NCI-H2171 treated with DMSO at 0.1 percent for 48 hours (cell line): ENCODE data around the gene AGRN.
"Not testable (repeated sequence)": the region's sequence is repeated elsewhere in the genome, so short reads cannot be mapped to it uniquely, and the experiment has no call there.

Source experiments
- DNase-seq: peaks from one replicate; lab custom pipeline; 2025; lab: John Stamatoyannopoulos, UW

The AGRN gene

GRCh38 chr1:981955-982558, 37.9 kb upstream of the AGRN start, which contains the start of gene PERM1:
Gene PERM1 (minus strand): TSS chr1:982093. CDS start chr1:981029, 1,064 bp downstream.
- DNase-seq, result no peak

GRCh38 chr1:982765-983436, 37.0 kb upstream of the AGRN start:
- DNase-seq, result no peak

- no peak for DNase-seq
Measured at GRCh38 chr1:983798-984475, 36.0 kb upstream of the AGRN start.

DNA sequence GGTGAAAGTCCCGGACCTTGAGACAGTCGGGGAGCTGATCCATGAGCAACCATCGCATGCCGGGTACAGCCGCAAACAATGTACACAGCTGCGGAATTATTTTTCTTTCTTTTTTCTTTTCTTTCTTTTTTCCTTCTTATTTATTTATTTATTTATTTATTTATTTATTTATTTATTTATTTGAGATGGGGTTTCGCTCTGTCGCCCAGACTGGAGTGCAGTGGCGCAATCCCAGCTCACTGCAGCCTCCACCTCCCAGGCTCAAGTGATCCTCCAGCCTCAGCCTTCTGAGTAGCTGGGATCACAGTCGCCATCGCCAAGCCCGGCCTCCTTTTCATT, 35.5 kb upstream of the AGRN start:
- DNase-seq, result no peak

- no peak for DNase-seq
Measured at GRCh38 chr1:985126-985525, 34.8 kb upstream of the AGRN start.

DNA sequence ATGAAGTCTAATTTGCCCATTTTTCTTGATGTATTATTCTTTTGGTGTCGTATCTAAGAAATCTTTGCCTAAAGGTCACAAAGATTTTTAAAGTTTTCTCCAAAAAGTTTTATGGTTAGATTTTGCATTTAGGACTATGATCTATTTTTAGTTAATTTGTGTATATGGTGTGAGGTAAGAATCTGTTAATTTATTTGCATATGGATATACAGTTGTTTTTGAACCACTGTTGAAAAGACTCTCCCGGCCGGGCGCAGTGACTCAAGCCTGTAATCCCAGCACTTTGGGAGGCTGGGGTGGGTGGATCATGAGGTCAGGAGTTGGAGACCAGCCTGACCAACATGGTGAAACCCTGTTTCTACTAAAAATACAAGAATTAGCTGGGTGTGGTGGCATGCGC, 31.9 kb upstream of the AGRN start:
- DNase-seq, result not testable (repeated sequence)

GRCh38 chr1:991275-991674, 28.6 kb upstream of the AGRN start:
- DNase-seq, result not testable (repeated sequence)

GRCh38 chr1:991895-992294, 28.0 kb upstream of the AGRN start:
- no peak for DNase-seq

DNA sequence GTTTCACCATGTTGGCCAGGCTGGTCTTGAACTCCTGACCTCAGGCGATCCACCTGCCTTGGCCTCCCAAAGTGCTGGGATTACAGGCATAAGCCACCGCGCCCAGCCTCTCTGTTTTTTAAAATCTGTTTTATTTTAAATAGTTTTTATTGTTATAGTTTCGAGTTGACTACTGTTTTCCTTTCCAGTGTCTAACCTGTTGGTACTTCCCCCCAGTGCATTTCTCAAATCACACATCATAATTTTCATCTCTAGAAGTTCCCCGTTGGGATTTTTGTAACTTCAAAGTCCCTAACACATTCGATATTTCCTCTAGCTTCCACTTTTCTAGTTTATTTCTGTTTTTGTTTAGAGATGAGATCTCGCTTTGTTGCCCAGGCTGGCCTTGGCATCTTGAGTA, 27.6 kb upstream of the AGRN start:
- DNase-seq, result no peak

GRCh38 chr1:993379-993995, 26.4 kb upstream of the AGRN start:
- DNase-seq, result no peak

DNA sequence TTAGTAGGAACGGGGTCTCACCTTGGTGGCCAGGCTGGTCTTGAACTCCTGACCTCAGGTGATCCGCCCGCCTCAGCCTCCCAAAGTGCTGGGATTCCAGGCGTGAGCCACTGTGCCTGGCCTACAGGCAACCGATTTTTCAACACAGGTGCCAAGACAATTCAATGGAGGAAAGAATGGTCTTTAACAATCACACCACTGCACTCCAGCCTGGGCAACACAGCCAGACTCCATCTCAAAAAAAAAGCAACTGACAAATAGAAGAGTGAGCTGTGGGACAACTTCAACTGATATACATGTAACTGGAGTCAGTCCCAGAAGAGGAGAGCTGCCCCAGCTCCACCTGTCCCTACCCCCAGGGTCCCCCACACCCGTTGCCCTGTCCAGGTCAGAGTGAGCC, 25.4 kb upstream of the AGRN start:
- DNase-seq, result not testable (repeated sequence)

DNA sequence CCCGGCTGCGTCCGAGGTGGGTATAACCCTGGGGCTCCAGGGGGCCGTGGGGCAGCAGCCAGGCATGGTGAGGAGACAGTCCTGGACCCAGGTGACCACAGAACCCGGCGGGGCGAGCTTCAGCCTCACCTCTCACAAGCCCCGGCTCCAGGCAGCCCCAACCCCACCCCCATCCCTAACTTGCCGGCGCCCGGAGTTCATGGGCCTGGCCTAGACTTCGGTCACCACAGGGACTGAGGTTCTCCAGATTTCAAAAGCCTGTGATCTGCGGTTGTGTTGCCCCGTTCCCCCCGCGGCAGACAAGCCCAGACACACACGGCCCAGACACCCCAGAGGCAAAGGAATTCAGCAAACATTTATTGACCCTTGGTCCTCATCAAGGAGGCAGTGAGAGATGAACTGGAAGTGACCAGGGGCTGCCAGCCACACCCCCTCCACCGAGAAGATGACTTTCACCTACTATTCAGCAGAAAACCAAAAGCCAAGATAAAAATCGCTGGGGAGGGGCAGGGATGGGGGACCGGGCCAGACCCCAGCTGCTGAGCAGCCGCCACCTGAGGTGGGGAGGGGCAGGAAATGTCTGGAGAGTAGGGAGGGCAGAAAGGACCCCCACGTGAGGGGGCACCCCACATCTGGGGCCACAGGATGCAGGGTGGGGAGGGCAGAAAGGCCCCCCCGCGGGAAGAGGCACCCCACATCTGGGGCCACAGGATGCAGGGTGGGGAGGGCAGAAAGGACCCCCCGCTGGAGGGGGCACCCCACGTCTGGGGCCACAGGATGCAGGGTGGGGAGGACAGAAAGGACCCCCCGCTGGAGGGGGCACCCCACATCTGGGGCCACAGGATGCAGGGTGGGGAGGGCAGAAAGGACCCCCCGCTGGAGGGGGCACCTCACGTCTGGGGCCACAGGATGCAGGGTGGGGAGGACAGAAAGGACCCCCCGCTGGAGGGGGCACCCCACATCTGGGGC, 24.0 kb upstream of the AGRN start:
- no peak for DNase-seq

- DNase-seq, result no peak
Measured at GRCh38 chr1:996851-997712, 22.8 kb upstream of the AGRN start.

- DNase-seq, result no peak
Measured at GRCh38 chr1:997713-997992, 22.3 kb upstream of the AGRN start.

DNA sequence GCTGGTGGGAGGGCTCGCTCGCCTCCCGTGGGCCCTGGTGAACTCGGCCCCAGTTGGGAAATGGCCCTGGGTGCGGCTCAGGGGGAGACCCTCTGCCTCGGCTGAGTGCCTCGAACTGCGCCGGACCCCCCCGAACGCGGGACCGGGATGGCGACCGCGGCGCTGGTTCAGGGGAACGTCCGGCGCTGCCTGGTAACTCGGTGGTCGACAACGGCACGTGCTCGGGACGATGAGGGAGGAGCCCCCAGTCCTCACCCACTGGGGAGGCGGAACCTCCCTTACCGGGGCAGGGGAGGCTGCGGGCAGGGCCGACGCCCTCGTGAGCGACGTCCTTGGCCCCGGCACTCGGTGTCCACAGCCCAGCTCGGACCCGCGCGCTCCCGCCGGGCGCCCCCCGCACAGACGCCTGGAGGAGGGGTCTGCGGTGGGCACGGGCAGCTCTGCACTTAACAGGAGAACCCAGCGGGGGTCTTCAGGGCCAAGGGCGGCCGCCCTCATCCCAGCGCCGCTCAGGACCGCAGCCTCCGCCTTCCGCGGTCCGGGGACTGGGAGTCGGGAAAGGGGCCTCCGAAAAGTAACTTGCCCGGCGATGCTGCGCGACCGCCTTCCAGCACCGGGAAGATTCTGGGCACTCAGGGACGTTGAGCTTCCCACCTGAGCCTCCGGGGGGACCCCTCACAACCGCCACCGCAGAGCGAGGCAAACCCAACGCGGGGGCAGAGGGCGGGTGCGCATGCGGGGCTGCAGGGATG, 21.8 kb upstream of the AGRN start:
- peak; percentile 53 for DNase-seq

- DNase-seq, result peak; percentile 53
Measured at GRCh38 chr1:998745-998994, 21.2 kb upstream of the AGRN start.

- peak; percentile 57 for DNase-seq
Measured at GRCh38 chr1:998995-999724, 20.8 kb upstream of the AGRN start.

GRCh38 chr1:999725-1000356, 20.1 kb upstream of the AGRN start, which contains the start of gene HES4:
Gene HES4 (minus strand): TSS chr1:1000097. CDS start chr1:999973, 124 bp downstream.
- DNase-seq, result peak; percentile 86

DNA sequence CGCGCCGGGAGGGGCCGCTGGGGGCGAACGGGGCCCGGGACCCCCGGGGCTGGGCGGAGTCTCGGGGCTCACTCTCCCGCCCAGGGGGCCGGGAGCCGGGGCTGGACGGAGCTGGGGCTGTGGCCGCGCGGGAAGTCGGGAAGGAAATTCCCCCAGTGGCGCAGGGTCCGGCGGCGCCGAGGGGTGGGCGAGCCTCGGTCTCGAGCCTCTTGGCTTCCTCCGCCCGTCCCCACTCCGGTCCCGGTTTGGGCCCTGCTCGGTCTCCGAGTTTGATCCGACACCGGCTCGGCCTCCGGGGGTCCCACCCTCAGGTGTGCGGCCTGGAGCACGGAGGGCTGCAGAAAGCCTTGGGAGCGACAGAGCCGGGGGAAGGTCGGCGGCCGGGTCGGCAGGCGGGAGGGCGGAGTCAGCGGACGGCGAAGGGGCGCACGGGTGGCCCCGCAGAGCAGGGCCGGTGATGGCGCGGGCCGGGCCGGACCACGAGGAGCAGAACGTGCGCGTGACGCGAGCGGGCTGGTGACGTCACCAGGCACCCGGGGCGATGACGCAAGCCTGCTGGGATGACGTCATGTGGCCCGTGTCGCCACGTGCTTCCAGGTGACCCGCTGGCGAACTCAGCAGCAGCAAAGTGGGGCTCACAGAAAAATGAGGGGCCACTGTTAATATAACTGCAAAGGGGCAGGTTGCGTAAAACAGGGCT, 19.4 kb upstream of the AGRN start:
- DNase-seq, result peak; percentile 79
